Tibial artery (tissue), 4 donors: Measurements from ENCODE around the gene GALNT2.

Experiments used
- DNase-seq, 2 donors: peaks; one replicate each; pipeline ENCODE4 v3.0.0-alpha.2; 2019
- H3K27ac ChIP-seq, 2 donors: fragments of 200-600 bp; sonication (generic) in 1 of 2; 1 replicate in 1 of 2; 2 replicates in 1 of 2; pipeline ENCODE4 v1.5.1; 2018 to 2019; ENCODE audit warnings: mild to moderate bottlenecking in 1 of 2
- H3K27me3 ChIP-seq, 2 donors: fragments of 200-600 bp; sonication (generic) in 1 of 2; one replicate each; pipeline versions ENCODE4 v1.5.1 to v1.6.0; 2016 to 2019
- H3K36me3 ChIP-seq, 3 donors: fragments of 200-600 bp; sonication (generic) in 2 of 3; one replicate each; pipeline ENCODE4 v1.5.1; 2016 to 2019; ENCODE audit warnings: mild to moderate bottlenecking in 2 of 3
- H3K4me1 ChIP-seq, 4 donors: fragments of 200-600 bp; sonication (generic) in 2 of 4; 1 replicate in 3 of 4; 2 replicates in 1 of 4; pipeline ENCODE4 v1.5.1; 2016 to 2019
- H3K4me3 ChIP-seq, 2 donors: fragments of 200-600 bp; sonication (generic) in 1 of 2; 1 replicate in 1 of 2; 2 replicates in 1 of 2; pipeline ENCODE4 v1.5.1; 2018 to 2019; ENCODE audit warnings: mild to moderate bottlenecking in 2 of 2
- H3K9me3 ChIP-seq, 3 donors: fragments of 200-600 bp; sonication (generic) in 1 of 3; one replicate each; pipeline ENCODE4 v1.5.1; 2016 to 2019
- CTCF ChIP-seq, 2 experiments: fragments of 200-600 bp in 1 of 2; fragments of 450-650 bp in 1 of 2; IDR thresholded peaks; one replicate each; pipeline ENCODE4 v1.5.1; 2017 to 2019; ENCODE audit warnings: antibody characterized with exemption in 2 of 2, mild to moderate bottlenecking in 1 of 2, moderate library complexity in 1 of 2
- intact Hi-C: fragments of 100-400 bp; cut with DNase I; formaldehyde crosslinking; loops from one replicate; pipeline ENCODE4 v1.15.0; 2023; ENCODE audit warnings: low total_unique reads

Gene GALNT2

GRCh38 chr1:230315099-230315498 lies 248.1 kb downstream of the GALNT2 start:
- Histone ChIP-seq H3K36me3 (no peaks in the 10 kb centered on the region), H3K27ac (no peak overlapping the region), H3K27me3 (peaks cover 0 to 3% of the 10 kb centered on the region in 2 donors), H3K4me1 (no peaks in the 10 kb centered on the region), H3K9me3 (no peaks in the 10 kb centered on the region), H3K4me3 (no peak overlapping the region)
- TF ChIP-seq CTCF (IDR thresholded peaks at IDR 0.05), result no peak
- DNase-seq, result no peak
- intact Hi-C loops, result no loop called here

DNA sequence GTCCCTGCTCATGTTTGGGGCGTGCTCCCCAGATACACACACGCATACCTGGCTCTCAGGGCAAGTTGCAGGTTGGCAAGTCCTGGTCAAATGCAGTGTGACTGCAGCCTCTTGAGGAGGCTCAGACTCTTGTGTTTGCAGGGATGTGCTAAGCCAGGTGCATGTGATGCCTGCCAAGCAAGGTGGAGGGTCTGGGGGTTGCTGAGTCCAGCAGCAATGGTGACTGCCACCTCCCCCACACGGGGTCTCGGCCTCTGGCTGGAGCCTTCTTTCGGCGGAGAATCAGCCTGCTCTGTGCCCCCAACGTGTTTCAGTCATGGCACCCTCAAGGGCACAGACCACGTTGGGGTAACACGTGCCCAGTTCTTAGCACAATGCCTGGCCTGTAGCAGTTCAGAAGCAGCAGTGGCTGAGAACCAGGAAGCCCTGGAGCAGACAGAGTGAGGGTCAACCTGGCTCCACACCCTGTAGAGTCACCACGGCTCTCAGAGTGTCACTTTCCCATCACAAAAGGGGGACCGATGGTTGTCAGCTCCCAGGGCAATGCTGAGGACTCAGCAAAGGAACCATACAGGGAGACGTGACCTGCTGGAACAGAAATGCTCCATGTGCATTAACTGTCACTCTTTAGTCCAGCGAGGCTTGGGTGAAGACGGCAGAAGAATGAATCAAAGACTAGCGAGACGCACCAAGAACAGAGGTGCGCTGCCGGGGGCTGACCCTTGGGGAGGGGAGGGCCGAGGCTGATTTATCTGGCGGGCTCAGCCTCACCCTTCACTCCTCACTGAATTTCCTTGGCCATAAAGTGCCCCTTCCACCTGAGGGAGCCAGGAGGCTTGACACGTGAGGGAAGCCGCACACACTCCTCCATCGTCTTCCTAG lies 250.1 kb downstream of the GALNT2 start:
- no peak overlapping the region for H3K4me3 ChIP-seq
- intact Hi-C loops, result no loop called here
- H3K27ac ChIP-seq, result no peak overlapping the region
- no peak for DNase-seq
- peaks cover 0 to 3% of the 10 kb centered on the region in 2 donors for H3K27me3 ChIP-seq
- no peak for TF ChIP-seq CTCF (IDR thresholded peaks at IDR 0.05)
- no peaks in the 10 kb centered on the region for H3K4me1 ChIP-seq
- no peaks in the 10 kb centered on the region for H3K36me3 ChIP-seq
- H3K9me3 ChIP-seq, result no peaks in the 10 kb centered on the region

GRCh38 chr1:230317823-230318819 lies 251.1 kb downstream of the GALNT2 start:
- DNase-seq, result no peak
- intact Hi-C loops, result no loop called here
- no peak overlapping the region for H3K27ac ChIP-seq

GRCh38 chr1:230319014-230319747 lies 252.1 kb downstream of the GALNT2 start:
- Histone ChIP-seq H3K36me3 (no peaks in the 10 kb centered on the region), H3K4me3 (no peak overlapping the region), H3K9me3 (no peaks in the 10 kb centered on the region), H3K27ac (no peak overlapping the region), H3K27me3 (no peaks in the 10 kb centered on the region), H3K4me1 (no peaks in the 10 kb centered on the region)
- intact Hi-C loops, result no loop called here
- DNase-seq, result no peak
- TF ChIP-seq CTCF (IDR thresholded peaks at IDR 0.05), result no peak

More at GRCh38 chr1:230317823-230318819, 251.1 kb downstream of the GALNT2 start:
- peaks cover 0 to 3% of the 10 kb centered on the region in 2 donors for H3K27me3 ChIP-seq
- no peak for TF ChIP-seq CTCF (IDR thresholded peaks at IDR 0.05)
- no peaks in the 10 kb centered on the region for H3K4me1 ChIP-seq
- H3K4me3 ChIP-seq, result no peak overlapping the region
- no peaks in the 10 kb centered on the region for H3K9me3 ChIP-seq
- no peaks in the 10 kb centered on the region for H3K36me3 ChIP-seq

DNA sequence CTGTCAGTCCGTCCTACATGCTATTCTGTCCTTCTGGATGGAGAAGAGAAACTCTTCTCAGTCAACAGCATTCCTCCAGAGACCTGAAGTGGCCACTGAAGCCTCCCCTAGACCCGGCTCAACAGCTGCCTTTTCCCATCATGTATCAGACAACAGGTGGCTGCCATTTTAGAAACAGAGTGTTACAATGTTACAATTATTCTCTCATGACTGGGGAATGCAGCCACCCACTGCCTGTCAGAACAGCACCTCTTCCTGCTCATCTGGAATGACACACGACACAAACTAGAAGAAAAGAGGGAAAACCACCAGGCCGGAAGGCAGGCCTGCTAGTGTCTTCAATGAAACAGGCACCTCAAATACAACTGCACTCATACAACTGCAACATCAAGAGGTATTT lies 253.8 kb downstream of the GALNT2 start:
- Histone ChIP-seq H3K27me3 (no peaks in the 10 kb centered on the region), H3K36me3 (no peaks in the 10 kb centered on the region), H3K4me1 (no peaks in the 10 kb centered on the region), H3K27ac (no peak overlapping the region), H3K9me3 (no peaks in the 10 kb centered on the region), H3K4me3 (no peak overlapping the region)
- no peak for TF ChIP-seq CTCF (IDR thresholded peaks at IDR 0.05)
- intact Hi-C loops, result no loop called here
- no peak for DNase-seq
